ENCODE measurements around the gene SH2D5. TPM values are rescaled to one million over a fixed set of nuclear protein-coding genes. Genes with fewer than 3 reads are reported as not detected.
"Not testable (repeated sequence)": the region's sequence is repeated elsewhere in the genome, so short reads cannot be mapped to it uniquely, and the experiment has no call there.

The SH2D5 gene
- total RNA-seq, 1 experiment from 2014 or later, result 20.0 TPM

GRCh38 chr1:20728371-20729154 is 3.9 kb downstream of the SH2D5 start:
- DNase-seq (ENCODE audit: low spot score), result no peak

- no peak for DNase-seq (ENCODE audit: low spot score)
Observed at GRCh38 chr1:20727746-20728316, 4.7 kb downstream of the SH2D5 start.

- no peak for DNase-seq (ENCODE audit: low spot score)
Observed at GRCh38 chr1:20726932-20727745, 5.4 kb downstream of the SH2D5 start.

DNA sequence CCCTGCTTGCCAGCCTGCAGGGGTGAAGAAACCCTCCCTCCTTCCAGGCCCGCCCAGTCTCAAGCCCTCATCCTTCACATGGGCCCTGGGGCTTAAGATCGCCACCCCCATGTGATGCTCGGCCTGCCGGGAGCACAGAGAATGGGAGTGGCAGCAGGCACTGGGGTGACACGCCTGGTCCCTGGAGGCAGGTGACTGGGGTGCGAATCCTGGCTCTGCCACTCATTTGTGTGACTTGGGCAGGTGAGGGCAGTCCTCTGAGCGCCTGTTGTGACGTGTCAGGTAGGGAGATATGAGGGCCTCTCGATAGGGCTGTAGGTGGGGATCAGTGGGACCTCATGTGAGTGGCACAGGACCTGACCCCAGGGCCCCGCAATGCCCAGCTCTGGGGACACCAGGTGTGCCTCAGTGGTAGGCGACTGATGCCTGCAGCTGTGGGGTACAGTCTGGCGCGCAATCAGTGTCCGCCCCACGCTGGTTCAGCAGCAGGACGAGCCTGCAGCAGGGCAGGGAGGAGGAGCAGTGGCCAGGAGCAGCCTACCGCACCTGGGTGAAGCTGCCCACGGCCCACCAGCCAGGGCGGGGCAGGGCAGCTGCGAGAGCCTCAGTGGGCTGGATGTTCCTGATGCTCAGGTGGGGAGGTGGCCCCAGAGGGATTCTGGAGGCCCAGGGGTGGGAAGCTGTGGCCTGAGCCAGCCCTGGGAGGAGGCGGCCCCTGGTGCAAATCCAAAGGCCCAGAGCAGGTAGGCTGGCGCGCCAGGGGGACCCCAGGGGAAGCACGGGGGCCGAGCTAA is 6.2 kb downstream of the SH2D5 start:
- no peak for DNase-seq (ENCODE audit: low spot score)

- DNase-seq (ENCODE audit: low spot score), result peak; percentile 39
Observed at GRCh38 chr1:20725189-20726117, 7.0 kb downstream of the SH2D5 start.

DNA sequence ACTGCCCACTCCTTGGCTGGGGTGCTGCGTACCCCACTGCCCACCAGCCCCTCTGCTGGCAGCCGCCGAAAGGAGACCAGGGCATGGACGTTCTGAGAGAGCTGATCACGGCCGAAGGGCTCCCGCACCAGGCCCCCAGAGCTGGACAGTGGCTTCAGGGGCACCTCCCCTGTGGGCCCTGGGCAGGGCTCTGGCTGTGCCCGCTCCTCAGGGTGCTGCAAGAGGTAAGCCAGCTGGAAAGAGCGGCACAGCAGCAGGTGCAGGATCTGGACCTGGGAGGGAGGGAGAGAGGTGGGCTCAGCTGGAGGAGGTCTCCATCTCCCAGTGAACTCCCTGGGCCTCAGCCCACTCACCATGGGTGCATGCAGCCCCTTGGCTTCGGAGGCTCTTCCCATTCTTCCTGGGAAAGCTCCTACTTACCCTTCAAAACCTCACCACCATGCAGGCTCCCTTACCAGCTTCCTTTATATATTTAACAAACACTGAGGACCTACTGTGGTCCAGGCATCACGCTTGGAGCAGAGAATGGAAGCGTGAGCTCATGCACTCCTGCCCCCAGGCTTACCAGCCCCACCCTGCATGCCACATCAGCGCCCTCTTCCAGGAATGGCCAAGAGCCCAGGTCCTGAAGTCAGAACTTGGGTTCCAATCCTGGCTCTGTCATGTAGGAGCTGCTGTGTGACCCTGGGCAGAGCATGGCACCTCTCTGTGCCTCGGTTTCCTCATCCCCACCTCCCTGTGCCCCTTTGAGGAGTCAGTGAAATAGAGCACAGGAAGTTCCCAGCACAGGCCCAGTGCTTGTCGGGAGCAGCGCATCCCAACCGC is 7.9 kb downstream of the SH2D5 start:
- no peak for DNase-seq (ENCODE audit: low spot score)

DNA sequence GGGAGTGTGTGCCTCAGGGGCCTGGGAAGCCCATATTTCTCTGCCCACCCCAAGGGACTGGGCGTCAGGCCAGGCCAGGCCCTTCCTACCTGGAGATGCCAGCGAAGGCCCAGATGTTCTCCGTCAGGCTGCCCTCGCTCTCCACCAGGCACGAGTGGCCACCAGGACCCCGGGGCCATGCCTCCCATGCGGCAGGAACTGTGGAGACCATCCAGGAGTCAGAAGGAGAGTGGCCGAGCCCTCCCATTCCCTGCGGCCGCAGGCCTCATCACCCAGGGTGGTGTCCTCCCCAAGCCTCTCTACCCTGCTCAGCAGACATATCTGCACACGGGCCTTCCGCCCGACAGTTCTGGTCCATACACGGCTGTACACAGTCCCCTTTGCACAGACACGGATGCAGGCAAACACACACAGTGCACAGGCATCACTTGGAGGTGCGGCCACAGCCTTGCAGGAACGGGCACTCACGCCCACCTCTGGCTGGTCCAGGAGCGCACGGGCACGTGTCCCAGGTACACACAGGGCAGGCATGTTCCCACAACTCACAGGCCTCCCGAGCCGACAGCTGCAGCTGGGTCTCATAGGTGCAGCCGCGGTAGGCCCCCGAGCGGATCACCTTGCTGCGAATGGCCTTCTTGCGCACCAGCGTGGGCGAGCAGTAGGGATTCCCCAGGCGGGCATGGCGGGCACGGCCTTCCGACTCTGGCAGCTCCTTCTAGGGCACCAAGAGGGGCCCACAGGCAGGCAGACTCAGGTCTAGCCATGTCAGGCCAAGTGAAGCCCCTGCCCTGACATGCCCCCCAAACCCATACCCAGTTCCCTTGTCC is 8.8 kb downstream of the SH2D5 start:
- no peak for DNase-seq (ENCODE audit: low spot score)

GRCh38 chr1:20723159-20723536 is 9.4 kb downstream of the SH2D5 start:
- no peak for DNase-seq (ENCODE audit: low spot score)

DNA sequence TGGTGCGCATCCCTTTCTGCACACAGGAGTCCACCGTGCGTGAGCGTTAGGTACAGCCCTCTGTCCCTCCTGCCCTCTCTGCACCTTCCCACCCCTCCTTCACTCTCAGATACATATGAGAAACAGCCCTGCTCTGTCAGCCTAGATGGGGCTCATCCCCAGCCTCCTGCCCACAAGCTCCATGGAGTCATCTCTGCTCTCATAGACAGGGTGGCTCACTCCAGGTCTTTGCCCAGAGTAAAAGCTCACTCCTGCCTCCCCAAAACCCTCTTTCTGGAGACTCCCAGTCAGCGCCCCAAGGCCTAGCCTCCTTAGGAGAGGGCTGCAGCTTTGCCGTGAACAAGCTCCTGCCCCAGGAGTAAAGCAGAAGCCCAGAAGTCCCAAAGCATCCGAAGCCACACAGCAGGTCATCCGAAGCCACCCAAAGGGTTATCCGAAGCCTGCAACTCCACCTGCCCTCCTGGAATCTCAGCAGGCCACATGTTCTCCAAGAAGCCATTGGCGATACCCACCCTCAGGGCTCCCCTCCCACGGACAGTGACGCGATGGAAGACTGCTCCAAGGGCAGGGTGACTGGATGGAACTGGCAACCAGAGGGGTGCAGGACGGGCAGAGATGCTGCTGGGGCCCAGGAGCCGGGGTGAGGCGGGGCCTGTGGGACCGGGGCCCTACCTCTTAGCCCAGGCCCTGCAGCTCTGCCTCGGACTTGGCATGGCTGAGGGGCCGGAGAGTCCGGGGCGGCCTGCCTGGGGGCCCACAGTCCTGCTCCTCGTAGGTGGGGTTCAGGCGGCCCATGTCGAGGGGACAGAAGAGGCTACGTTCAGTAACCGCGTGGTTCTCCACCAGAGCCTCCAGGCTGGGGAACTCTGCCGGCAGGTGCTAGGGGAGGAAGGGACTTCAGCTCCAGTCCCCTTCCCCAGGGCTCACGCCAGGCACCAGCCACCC is 11.1 kb downstream of the SH2D5 start:
- no peak for DNase-seq (ENCODE audit: low spot score)

- no peak for DNase-seq (ENCODE audit: low spot score)
Observed at GRCh38 chr1:20720631-20721091, 11.8 kb downstream of the SH2D5 start.

DNA sequence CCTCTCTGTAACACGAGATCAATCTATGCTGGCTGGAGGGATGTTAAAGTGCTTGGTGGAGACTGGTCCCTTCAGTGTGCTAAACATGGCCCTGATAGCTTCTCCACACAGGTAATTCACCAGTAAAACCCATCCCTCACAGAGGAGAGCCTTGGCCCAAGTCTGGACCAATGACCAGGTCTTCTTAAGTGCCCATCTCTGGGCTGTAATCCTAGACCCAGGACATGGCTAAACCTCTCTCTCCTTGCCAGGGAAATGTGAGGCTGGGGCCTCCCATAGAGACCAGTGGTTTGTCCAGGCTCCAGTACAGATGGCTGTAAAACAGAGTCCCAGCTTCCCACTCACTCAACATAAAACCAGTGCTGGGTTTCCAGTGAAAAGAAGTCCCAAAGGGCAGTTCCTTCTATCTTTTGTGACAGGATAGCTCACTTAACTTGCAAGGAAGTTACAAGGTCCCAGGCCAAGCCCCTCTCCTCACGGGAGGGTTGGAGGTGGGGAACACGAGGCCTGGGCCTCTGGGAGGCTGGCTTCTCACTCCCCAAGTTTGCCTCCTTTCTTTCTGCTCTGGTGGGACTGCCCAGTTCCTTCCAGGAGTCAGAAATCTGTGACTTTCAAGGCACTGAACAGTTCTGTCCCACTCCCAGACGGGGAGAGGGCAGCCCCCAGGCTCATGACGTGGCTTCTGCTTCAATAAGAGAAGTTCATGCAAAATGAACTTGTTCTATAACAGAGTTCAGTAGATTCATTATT is 12.5 kb downstream of the SH2D5 start:
- DNase-seq (ENCODE audit: low spot score), result no peak

DNA sequence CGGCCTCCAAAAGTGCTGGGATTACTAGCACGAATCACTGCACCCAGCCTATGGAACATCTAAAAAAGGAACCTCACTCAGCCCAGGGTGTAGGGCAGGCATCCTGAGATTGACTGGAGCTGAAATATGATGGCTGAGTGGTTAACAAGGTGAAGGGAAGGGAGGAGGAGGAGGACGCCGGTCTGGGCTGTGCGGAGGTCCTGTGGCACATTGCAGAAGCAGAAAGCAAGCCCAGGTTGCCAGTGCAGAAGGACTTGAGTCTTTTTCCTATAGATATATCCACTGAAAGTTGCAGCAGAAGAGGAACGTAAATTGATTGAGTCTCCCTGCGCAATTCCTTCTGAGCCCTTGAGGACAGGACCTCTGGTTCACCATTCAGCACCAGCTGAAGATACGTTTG is 13.2 kb downstream of the SH2D5 start:
- DNase-seq (ENCODE audit: low spot score), result no peak

DNA sequence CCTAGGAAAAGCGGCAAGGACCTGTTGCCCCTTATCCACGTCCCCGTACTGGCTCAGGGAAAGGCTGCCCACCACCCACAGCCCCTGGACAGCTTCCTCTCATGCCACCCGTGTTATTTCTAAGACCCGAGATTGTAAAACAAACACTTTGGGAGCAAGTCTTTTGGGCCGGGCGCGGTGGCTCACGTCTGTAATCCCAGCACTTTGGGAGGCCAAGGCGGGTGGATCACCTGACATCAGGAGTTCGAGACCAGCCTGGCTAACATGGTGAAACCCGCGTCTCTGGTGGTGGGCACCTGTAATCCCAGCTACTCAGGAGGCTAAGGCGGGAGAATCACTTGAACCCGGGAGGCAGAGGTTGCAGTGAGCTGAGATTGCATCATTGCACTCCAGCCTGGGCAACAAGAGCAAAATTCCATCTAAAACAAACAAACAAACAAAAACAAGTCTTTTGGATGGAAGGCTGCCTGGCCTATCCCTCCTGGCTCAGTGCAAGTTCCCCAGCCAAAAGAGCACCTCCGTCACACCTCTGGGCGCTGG is 14.1 kb downstream of the SH2D5 start:
- DNase-seq (ENCODE audit: low spot score), result not testable (repeated sequence)

DNA sequence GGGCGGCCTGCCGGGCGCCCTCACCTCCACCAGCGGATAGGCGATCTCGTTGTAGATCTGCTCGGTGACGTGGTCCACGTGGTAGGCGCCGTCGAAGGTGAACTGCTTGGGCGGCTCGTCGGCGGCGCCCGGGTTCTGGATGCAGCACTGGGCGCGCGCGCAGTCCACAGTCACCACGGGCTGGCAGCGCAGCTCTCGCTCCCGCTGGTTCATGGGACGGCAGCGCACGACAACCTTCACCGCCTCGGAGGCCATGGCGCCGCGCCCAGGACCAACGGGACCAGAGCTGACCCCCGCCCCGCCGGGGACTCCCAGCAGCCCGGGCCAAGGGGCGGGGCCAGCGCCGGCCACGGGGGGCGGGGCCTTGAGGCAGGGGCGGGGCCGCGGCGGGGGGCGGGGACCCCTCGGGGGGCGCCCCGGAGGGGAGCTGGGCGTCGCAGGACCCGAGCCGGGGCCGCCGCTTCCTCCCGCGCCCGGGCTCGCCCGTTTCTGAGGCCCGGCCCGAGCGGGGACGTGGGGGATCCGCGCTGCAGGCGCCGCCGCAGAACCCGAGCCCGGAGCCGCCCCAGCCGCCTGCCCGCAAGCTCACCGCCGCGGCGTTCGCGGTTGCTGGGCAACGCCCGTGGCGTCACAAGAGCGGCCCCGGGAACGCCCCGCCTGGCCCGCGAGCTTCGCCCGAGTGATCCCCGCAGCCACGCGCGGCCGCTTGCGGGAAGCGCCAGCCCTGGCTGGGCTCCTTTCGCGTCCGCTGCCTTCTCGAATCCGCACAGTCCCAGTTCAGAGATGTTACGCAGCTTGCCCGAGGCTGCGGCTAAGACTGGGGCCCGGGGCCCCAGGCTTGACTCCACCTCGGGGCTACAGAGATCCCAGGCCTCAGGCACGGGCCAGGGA is 14.8 kb downstream of the SH2D5 start, which contains the start of gene KIF17:
Gene KIF17, minus strand, starts transcription at position 556 of the 891 bp plus-strand sequence. Its CDS starts 301 bp downstream, at position 255.
- no peak for DNase-seq (ENCODE audit: low spot score)

DNA sequence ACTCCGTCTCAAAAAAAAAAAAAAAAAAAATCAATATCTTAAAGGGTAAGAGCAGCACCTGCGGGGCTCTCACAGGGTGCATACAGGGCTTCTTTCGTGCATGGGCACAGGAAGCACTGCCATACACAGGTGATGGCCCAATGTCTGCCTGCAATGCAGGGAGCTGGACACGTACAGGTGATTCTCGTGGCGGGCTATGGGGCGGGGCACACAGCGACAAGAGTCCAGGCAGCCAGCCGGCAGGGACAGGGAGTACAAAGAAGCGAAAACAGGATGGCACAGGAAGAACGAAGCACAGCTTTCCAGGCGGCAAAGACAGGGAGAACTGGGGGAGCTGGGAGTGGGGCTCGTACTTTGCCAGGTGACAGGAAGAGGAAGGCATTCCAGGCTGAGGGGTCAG is 16.3 kb downstream of the SH2D5 start:
- no peak for DNase-seq (ENCODE audit: low spot score)

DNA sequence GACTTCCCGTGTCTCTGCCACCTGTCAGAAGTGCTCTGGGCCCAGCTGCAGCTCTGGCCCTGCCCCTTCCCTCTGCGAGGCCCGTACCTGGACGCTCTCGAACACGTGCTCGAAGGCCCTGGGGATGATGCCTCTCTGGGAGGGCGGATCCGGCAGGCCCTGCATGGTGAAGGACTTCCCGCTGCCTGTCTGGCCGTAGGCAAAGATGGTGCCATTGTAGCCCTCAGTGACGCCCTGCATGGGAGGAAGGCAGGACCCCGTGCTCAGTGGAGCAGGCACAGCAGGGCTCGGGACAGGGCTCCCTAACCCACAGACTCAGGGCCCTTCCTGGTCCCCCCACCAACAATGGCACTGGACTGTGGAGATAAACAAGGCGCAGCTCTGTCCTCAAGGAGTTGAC is 17.1 kb downstream of the SH2D5 start:
- DNase-seq (ENCODE audit: low spot score), result no peak

All from A172 (cell line).